Caki2 (cell line): Measurements from ENCODE around the gene PRDM16. TPM values are rescaled to one million over a fixed set of nuclear protein-coding genes. Genes with fewer than 3 reads are reported as not detected.

Experiments
- DNase-seq: peaks from one replicate; pipeline ENCODE4 v3.0.0-alpha.2; 2015; ENCODE audit warnings: low read depth
- in situ Hi-C: cut with HindIII; loops from 2 replicates; pipeline ENCODE4 v1.10.0; 2016; ENCODE audit warnings: low sequenced_read_pairs, low pct_unique_long_range_greater_than_20kb, mixed read lengths
- total RNA-seq: library from RNA; depleted of rRNA; stranded (reverse); fragments of >200 nt; shearing (Covaris generic); gene quantifications from 2 replicates; pipeline ENCODE4 v1.2.3, GENCODE V29; 2014; ENCODE audit warnings: low replicate concordance; rRNA removed

The PRDM16 gene
- not detected in 2 replicates for total RNA-seq

DNA sequence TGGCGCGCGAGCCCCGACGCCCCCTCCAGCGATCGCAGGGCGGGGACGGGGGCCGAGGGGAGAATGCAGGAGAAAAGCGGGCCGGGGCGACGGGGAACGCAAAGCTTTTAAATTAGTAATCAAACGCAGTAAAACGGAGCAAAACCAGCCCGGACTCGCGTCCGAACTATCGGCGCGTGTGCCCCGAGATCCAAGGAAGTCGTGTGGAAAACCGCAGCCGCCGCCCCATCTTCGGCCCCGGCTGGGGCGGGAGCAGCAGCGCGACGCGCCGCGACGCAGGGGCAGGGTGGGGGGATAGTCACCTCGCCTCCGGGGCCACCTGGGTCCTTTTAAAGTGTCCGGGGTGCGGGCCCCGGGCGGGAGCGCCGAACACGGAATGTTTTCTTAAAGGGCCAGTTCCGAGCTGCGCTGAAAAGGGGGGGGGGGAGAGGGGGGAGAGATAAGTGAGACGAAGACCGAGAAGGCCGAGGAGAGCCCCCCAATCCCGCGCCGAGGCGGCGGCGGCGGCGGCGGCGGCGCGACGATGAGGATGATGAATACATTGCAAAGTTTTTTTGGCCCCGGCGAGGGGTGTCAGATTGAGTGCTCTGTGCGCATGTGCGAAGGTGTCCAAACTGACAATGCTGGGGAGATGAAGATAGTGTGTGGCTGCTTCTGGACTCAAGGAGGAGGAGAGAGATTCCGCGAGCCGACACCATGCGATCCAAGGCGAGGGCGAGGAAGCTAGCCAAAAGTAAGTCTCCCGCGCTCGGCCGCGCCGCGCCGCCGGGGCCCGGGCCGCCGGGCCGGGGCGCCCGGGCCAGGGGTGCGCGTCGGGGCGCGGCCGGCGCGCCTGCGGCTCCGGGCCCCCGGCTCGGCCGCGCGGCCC lies at the start of gene PRDM16:
TSS of gene PRDM16 (plus strand) at position 640 of the 868 bp plus-strand sequence. CDS start at position 697, 57 bp downstream.
- no peak for DNase-seq
- in situ Hi-C loops = no loop called here

DNA sequence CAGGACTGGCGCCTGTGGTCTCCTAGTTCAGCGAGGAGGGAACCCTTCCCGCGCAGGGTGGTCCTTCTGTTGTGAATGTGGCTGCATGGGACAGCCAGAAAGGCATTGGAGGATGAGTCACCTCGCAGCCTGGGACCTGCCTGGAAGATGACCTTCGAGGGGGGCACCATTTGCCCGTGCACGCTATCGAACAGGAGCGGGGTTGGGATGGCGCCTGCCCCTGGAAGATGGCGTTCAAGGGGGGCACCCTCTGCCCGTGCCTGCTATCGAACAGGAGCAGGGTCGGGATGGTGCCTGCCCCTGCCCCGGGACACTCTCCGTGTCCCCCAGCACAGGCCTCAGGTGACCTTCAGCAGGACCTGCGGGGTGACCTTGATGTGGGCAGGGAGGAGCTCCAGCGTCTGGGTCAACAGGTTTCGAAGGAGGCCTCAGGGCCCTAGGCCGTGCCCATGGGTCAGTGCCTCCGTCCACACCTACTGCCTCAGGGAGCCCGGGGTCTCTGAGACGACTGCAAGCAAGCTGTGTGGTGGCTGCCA lies 49.4 kb upstream of the PRDM16 start:
- DNase-seq = no peak
- in situ Hi-C loops = no loop called here

DNA sequence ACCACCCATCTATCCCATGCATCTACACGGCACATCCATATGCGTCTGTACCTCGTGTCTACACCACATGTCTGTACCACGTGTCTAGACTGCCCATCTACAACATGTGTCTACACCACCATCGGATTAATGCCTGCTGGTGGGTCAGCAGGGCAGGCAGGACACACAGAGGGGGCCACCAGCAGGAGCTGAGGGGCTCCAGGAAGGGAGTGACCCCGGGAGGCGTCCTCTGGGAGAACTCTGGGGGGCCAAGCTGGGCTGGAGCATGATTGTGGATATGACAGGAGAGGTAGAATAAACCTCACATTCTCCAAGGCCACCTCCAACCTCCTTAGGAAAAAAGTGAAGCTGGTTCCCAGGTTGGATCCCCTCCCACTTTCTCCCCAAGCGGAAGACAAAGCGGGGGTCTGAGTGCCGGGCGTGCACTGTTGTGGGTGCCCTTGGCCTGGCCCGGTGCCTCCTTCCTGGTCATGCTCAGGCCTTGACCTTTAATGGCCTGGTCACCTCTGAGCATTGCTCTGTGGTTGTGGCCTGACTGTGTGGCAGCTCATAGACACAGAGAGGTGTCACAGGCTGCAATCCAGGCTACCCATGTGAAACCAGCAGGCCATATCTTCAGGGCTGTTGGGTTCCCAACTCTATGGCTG lies 48.6 kb upstream of the PRDM16 start:
- in situ Hi-C loops = no loop called here
- DNase-seq = no peak

DNA sequence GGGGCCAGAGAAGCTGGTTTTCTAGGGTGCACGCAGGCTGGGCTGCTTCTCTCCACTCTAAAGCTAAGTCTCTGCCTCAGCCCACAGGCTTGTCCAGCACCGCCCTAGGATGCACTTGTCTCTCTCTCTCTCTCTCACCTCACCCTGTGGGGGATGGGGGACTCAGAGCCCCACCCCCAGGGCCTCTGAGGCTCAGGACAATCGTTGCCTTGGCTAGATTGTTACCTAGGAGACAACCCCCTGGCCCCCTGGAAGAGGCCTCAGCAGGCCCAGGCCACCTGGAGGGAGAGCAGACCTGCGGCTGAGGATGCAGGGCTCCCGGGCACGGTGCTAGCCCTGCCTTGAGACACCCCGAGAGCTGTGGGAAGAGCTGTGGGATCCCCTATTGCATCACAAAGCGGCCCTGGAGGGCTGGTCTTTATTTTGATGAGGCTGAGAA lies 47.8 kb upstream of the PRDM16 start, which contains the start of gene ACTRT2:
TSS of gene ACTRT2 (plus strand) at position 235 of the 439 bp plus-strand sequence. CDS start 220 bp downstream, outside the sequence.
- in situ Hi-C loops = no loop called here
- DNase-seq = no peak

DNA sequence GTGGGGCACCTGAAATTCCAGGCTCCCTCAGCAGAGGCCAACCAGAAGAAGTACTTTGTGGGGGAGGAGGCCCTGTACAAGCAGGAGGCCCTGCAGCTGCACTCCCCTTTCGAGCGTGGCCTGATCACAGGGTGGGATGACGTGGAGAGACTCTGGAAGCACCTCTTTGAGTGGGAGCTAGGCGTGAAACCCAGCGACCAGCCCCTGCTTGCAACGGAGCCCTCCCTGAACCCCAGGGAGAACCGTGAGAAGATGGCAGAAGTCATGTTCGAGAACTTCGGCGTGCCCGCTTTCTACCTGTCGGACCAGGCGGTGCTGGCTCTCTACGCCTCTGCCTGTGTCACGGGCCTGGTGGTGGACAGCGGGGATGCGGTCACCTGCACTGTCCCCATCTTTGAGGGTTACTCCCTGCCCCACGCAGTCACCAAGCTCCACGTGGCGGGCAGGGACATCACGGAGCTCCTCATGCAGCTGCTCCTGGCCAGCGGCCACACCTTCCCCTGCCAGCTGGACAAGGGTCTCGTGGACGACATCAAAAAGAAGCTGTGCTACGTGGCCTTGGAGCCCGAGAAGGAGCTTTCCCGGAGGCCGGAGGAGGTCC lies 47.1 kb upstream of the PRDM16 start:
- in situ Hi-C loops = no loop called here
- DNase-seq = no peak

DNA sequence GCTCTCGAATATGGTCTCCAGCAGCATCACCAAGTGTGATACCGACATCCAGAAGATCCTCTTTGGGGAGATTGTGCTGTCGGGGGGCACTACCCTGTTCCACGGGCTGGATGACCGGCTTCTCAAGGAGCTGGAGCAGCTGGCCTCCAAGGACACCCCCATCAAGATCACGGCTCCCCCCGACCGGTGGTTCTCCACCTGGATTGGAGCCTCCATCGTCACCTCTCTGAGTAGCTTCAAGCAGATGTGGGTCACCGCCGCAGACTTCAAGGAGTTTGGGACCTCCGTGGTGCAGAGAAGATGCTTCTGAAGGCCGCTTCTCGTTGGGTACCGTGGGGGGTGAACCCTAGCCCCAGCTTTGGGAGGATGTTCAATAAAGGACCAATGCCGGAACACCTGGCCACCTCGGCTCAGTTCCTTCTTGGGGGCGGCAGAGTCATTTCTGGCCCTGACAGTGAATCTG lies 46.5 kb upstream of the PRDM16 start:
- no peak for DNase-seq
- in situ Hi-C loops = no loop called here

DNA sequence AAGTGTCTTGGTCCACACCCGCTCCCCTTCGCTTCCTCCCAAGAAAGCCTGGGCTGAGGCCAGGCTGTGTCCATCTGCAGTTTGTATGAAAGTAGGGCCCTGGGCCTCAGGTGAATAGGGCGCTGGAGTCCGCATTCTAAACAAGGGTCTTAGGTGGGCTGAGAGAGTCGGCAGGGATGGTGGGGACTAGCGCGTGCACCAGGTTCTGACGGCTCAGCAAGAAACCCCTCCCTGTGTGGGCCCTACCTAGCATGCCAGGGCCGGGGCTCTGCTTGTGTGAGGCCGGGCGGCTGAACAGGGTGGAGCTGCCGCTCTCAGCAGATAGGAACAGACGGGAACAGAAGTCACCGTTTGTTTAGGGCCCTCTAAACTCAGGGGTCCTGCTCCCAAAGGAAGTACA lies 46.0 kb upstream of the PRDM16 start:
- no peak for DNase-seq
- in situ Hi-C loops = no loop called here

DNA sequence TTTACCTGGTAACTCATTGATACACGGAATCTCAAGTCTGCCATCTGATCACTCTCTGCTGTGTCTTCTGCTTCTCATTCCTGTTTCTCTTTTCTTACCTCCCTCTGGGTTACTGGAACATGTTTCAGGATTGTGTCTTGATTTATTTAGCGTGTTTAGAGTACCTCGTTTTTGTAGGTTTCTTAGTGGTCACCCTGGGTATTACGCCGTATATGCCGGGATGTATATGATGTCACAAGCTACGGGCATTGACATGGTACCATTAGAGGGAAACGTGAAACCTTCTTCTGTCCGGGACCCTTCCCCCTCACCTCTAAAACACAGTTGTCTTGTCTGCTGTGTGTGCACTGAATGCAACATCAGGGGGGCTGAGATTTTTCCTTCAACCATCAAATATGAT lies 45.0 kb upstream of the PRDM16 start:
- in situ Hi-C loops = no loop called here
- no peak for DNase-seq

DNA sequence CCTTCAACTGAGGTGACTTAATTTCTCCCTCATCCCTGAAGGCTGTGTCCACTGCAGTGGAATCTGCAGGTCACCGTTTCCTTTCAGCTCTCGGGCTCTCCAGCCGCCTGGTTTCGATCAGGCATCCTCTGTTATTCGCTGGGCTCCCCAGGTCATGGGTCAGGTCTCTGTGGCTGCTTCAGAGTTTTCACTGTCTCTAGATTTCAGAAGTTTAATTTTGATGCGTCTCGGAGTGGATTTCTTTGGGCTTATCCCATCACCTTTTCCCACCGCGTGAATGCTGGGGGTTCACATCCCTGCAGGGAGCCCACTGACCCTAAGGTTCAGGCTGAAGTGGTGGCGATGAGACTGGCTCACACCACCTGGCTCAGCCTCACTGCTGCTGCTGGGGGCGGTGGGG lies 44.4 kb upstream of the PRDM16 start:
- in situ Hi-C loops = no loop called here
- DNase-seq = no peak

DNA sequence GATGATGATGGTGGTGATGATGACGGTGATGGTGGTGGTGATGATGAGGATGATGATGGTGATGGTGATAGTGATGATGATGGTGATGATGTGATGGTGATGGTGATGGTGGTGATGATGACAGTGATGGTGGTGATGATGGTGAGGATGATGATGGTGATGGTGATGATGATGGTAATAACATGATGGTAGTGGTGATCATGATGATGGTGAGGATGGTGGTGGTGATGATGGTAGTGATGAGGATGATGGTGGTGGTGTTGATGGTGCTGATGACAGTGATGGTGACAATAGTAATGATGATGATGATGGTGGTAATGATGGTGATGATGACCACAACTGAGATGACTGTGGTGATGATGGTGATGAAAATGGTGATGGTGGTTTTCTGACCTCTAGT lies 42.9 kb upstream of the PRDM16 start:
- in situ Hi-C loops = no loop called here
- no peak for DNase-seq

DNA sequence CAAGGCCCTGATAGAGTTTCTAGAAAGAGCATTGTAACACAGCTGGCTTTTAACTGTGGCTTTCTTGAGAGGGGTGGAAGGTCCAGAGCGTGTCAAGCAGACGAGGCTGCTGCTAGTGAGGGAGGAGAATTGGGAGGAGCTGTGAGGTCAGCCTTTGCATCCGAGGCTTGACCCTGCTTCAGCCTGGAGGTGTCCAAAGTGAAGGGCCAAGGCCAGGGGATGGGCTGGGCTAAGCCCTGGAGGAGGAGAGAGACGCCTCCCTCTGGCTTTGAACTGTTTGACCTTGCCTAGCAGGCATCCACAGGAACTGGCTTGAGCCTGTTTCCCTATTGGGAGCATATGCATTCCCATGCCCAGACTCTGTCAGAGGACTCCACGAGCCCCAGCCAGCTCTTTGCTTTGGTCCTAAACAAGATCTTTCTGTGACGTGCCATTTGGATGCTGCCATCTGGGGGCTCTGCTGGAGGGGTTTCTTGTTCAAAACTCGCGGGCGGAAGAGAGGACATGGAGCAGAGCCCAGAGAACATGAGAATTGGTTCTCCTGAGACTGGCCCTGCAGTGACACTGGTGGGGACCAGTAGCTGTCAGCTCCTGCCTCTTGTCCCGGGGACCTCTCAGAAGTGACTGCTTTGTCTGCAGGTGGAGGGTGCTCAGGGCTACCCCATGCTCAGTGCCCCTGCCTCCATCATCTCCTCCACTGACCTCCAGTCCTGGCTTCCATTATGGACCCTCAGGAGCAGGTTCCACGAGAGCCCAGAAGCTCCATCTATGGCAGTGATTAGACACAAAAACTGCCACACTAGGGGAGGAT lies 42.2 kb upstream of the PRDM16 start:
- in situ Hi-C loops = no loop called here
- DNase-seq = no peak

DNA sequence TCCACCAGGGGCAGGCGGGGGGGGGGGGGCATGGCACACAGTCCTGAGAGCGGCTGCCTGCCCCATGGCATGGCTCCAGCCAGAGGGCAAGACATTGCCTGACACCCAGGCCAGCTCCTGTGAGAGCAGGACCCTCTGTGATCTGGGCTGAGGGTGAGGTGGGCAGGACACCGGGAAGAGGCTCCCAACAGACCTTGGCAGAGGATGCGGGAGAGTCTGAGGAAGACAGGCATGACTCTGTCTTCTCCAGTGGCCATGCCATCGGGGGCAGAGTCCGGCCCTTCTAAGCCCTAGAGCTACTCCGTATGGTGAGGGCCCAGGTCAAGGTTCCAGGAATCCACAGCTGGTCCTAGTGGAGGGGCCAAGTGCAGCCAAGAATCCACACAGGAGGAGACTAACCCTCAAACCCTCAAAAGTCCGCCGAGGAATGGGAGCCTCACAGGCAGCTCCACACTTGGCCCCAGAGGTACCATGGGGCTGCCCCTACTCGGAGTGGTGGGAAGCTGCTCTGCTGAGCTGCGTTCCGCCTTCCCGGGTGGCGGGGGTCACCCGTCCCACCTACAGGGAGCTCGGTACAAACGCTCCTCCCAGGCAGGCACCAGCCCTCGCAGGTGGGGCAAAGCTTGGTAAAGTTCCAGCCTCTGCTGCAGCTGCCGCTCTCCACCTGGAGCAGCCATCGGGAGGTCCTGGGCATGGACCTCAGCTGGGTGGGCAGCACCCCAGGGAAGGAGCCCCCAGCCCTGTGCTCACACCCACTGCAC lies 41.2 kb upstream of the PRDM16 start:
- in situ Hi-C loops = no loop called here
- no peak for DNase-seq

DNA sequence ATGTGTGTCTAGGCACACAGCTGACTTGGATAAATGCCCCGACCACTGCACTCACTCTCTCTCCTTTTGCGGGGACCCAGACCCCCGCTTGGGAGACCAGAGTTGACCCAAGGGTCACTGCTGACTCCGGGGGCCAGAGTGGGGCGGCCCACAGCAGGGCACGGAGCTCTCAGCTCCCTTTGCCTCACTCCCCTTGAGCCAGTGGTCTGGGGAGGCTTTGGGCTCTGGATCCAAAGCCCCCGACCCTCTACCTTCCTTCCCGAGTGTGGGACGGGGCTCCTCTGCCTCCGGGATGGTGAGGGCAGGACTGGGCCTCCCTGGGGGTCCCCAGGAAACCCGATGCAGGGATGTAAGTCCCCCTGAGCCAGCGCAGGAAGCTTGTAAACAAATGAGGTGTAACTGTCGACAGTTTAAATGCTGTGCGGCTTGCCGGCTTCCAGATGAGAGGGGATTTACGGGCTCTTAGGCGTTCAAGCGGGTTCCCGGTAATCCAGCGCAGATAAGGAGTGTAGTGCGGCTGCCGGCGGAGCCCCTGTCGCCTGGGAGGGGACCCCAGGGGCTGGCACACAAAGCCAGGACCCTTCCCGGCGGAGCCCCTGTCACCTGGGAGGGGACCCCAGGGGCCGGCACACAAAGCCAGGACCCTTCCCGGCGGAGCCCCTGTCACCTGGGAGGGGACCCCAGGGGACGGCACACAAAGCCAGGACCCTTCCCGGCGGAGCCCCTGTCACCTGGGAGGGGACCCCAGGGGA lies 40.3 kb upstream of the PRDM16 start:
- in situ Hi-C loops = no loop called here
- no peak for DNase-seq

DNA sequence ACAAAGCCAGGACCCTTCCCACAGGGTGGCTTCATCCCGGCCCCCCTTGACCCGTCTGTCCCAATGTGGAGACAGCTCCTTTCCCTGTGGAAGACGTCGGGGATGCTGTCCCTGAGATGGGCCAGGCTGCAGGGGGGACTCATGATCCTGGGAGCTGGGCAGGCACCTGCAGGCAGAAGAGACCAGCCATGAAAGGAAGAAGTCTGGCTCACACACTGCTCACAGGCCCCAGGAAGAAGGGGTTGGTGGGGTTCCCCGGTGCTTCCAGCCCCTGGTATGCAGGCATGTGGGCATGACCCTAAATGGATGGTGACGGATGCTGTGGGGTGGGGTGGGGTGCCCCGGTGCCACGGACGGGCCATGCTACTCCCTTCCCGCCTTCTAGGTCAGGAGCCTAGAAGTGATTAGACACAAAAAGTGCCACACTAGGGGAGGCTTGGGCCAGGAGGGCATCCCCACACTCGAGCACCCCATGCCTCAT lies 39.5 kb upstream of the PRDM16 start:
- in situ Hi-C loops = no loop called here
- no peak for DNase-seq

DNA sequence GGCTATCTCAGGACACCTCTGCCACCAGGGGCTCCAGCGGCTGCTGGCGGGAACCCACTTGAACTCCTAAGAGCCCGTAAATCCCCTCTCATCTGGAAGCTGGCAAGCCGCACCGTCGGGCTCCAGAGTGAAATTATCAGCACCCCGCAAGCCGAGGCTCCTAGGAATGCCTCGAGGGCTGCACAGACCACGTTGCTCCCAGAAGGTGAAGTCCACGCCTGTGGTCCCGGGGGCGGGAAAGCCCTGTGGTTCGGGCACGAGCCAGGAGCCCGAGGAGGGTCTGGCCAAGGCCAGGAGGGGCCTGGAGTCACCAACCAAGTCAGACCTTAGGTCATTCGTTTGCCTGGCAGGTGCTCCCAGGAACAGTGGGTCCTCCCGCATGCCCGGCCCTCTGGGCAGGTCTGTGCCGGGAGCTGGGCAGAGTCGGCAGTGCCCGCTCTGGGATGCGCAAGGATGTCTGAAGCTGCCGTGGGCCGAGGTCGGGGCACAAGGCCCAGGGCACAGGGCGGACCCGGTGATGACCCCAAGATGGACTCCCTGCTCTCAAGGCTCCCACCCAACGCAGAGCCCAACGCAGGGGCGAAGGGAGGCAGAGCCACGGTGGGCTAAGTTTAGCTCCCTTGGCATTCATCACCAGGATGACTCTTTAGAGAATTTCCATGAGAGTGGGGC lies 38.9 kb upstream of the PRDM16 start:
- in situ Hi-C loops = no loop called here
- DNase-seq = no peak
